Brain pericyte (primary cell): Measurements from ENCODE around the gene NTRK3.

Source experiments
- DNase-seq: peaks from one replicate; pipeline ENCODE4 v3.0.0-alpha.2; 2012; ENCODE audit warnings: low read depth, low spot score

The NTRK3 gene

GRCh38 chr15:88002706-88003105 lies 253.8 kb downstream of the NTRK3 start:
- no peak for DNase-seq

DNA sequence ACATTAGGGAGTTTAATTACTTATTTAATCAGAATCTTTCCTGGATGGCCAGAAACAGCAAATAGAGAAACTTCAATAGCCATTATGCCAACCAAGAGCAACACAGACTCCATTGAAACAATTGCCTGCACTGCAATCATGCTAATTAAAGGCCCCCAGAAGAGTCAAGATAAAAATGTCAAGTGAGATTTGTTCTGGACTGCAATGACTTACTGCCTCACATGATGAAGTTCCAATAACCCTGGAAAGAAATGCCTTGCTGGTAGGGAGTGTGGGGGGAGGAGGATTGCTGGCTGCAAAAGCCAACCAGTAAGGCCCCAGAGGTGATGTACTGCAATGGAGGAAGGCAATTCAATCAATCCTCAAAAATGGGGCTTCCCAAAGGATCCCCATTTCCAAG lies 257.9 kb downstream of the NTRK3 start:
- DNase-seq, result no peak

GRCh38 chr15:87986776-87987175 lies 269.8 kb downstream of the NTRK3 start:
- no peak for DNase-seq

- DNase-seq, result no peak
Observed at GRCh38 chr15:87985451-87985850, 271.1 kb downstream of the NTRK3 start.

DNA sequence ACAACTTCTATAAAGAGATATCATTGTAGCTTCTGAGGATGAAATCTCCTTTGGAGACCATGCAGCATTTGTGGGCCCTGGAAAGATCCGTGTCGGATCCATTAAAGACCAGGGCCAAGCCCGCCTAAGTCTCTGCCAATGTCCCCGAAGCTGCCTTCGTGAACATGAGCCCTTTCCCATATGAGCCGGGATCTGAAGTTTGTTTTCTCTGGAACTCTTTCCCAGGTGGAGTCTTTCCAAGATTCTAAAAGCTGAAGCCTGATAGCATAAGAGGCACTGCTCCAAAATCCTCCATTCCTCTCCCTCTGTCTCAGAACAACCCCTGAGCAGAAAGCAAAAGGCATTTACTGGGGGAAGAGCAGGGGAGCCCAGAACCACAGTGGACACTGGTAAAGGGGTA lies 274.6 kb downstream of the NTRK3 start:
- no peak for DNase-seq

GRCh38 chr15:87977907-87978306 lies 278.6 kb downstream of the NTRK3 start:
- no peak for DNase-seq

DNA sequence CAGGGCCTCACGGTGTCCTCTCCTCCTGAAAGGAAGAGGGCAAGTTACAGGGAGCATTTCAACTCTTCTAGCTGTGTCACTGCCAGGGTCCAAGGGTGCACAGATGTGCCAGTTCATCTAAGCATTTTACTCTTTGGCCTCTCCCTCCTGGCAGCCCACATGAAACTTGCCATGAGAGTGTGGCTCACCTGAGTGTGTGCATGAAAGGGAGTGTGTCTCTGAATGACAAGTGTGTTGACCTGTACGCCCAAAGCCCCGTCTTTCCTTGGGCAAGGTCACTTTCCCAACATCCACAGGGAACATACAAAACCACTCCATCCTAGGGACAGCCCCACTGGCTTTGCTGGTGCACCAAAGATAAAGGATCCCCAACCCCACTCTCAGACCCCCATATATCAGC lies 280.0 kb downstream of the NTRK3 start:
- DNase-seq, result no peak

GRCh38 chr15:87973501-87974215 lies 282.9 kb downstream of the NTRK3 start:
- DNase-seq, result no peak

DNA sequence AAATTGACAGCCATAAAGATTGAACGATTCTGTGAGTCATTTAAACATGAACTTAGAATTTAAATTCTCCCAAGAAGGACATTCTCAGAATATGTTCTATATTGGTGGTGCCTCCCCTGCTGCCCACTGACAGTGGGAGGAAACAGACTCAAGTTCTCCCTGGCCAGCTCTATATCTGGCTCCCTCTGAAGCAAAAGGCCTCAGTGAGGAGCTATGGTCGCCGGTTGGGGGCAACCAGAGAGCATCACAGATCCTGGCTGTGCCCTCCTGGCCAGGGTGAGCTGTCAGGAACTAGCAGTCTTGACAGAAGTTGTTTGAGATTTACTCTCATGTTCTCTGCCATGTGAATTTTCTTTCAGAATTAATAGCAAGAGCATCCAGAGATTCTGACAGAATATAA lies 285.5 kb downstream of the NTRK3 start:
- no peak for DNase-seq

DNA sequence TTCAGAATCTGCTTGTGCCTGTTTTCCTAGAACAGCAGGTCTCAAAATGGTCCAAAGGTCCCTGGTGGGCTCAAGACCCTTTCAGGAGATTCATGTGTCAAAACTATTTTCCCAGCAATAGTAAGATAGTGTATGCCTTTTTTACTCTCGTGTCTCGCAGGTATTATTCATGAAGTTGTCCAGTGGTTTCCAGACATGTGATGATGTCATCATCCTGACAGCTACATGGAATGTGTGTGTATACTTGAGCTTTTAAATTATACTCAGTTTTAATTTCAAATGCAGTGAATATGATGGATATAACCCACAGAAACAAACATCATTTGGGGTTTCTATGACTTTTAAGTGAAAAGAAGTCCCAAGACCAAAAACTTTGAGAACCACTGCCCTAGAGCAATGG lies 288.6 kb downstream of the NTRK3 start:
- DNase-seq, result no peak

- no peak for DNase-seq
Observed at GRCh38 chr15:87965304-87965703, 291.2 kb downstream of the NTRK3 start.

DNA sequence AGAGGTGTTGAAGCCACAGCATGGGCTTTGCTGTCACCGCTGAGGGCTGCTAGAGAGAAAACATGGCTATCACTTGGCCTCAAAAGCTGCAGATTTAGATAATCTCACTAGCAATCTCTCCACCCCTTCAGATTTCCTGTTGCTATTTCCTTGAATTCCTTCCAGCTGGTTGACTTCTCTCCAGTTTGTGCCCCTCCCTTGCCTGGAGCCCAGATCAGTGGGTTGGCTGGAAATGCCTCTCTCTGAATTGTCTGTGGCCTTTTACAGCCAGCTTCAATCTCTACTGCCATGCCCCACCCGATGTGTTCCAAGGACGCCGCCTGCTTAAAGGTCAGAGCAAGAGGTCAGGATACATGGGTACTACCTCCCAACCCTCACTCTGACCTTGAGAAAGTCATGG lies 294.1 kb downstream of the NTRK3 start:
- no peak for DNase-seq

GRCh38 chr15:87961851-87962420 lies 294.6 kb downstream of the NTRK3 start:
- no peak for DNase-seq

DNA sequence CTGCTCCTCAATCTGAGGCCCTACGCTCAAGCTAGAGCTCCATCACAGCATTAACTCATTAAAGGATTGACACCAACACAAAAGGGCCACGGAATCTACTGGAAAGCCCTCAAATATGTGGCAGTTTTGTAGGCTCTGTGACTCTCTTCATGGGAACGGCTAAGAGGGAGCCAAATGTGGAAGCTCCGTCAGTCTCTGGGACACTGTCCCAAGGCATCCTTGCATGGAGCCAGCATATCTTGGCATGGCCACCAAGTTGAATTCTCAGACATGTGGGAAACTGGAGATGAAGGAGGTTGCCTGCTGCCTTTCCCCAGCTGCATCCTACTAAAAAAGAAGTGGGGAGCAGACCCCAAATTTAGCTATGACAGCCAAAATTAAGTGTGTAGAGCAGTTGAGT lies 296.9 kb downstream of the NTRK3 start:
- DNase-seq, result no peak

- DNase-seq, result no peak
Observed at GRCh38 chr15:87959080-87959479, 297.5 kb downstream of the NTRK3 start.

DNA sequence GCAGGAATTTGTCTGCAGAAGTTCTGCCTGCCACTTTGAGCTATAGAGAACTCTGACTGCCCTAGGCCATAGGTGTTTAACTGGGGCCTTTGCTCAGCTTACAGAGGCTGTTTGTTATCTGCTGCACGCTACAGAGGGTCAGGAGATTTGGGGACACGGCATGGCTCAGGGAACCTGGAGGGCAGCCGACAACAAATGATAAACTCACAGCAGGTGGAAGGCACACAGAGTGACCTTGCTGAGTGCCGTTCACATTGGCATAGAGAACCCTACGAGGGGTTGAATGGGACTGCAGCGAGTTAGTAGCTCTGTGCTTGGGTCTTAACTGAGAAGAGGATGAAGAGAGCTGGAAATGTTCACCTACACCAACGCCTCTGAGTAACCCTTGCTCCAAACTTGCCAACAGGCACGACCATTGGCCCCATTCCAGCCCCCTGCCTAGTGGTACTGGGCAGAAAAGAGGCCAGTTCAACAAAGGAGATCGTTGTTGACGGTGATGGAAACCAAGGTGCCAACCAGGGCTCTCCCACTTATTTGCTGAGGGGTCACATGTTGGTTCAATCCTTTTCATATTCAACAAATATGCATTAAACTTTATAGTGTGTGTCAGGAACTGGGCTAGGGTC lies 301.1 kb downstream of the NTRK3 start:
- no peak for DNase-seq

GRCh38 chr15:87954793-87955192 lies 301.7 kb downstream of the NTRK3 start:
- no peak for DNase-seq

GRCh38 chr15:87952736-87953287 lies 303.7 kb downstream of the NTRK3 start:
- no peak for DNase-seq

- no peak for DNase-seq
Observed at GRCh38 chr15:87949575-87950223, 306.8 kb downstream of the NTRK3 start.

DNA sequence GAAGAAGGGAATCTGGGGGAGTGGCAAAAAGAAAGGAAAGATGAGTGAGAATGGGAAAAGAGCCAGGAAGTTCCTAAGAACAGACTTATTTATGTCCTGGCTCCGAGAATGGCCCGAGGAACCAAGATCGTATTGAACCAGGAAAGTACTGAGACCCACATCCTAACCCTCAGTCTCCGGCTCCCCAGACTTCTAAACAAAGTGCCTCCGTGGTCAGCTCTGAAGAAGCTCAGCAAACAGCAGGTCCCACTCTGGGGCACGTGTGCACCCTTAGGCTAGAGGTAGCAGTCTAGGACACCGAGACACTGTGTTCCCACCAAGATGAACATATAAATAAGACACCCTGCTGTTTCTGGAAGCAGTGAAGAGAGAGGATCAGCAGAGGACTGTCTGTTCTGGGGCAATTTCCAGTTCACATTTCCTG lies 307.4 kb downstream of the NTRK3 start:
- no peak for DNase-seq

- no peak for DNase-seq
Observed at GRCh38 chr15:87947560-87947959, 309.0 kb downstream of the NTRK3 start.

GRCh38 chr15:87945246-87945645 lies 311.3 kb downstream of the NTRK3 start:
- DNase-seq, result no peak
